GM12864 (cell line): ENCODE measurements around the gene HLCS.

Experiments used
- DNase-seq: peaks from one replicate; pipeline ENCODE4 v3.0.0-alpha.2; 2011; ENCODE audit warnings: low read depth
- H3K4me3 ChIP-seq: 2 replicates; pipeline ENCODE4 v1.5.1; 2011; ENCODE audit warnings: mild to moderate bottlenecking, low read depth, low read length, control low read depth
- CTCF ChIP-seq: IDR thresholded peaks from 2 replicates; pipeline ENCODE4 v1.5.1; 2011; ENCODE audit warnings: low read depth, mild to moderate bottlenecking, moderate library complexity, low read length, control low read depth, inconsistent platforms; ENCODE audit errors: missing control alignments

The HLCS gene

GRCh38 chr21:36845790-36846189 is 120.7 kb downstream of the HLCS start:
- TF ChIP-seq CTCF, result no peak
- H3K4me3 ChIP-seq, result no peak overlapping the region
- DNase-seq, result no peak

GRCh38 chr21:36845070-36845469 is 121.4 kb downstream of the HLCS start:
- no peak overlapping the region for H3K4me3 ChIP-seq
- DNase-seq, result no peak
- no peak for TF ChIP-seq CTCF

- H3K4me3 ChIP-seq, result no peak overlapping the region
- no peak for DNase-seq
- no peak for TF ChIP-seq CTCF
Observed at GRCh38 chr21:36841866-36842265, 124.6 kb downstream of the HLCS start.

GRCh38 chr21:36839735-36840134 is 126.7 kb downstream of the HLCS start:
- TF ChIP-seq CTCF, result no peak
- DNase-seq, result no peak
- no peak overlapping the region for H3K4me3 ChIP-seq

GRCh38 chr21:36839123-36839522 is 127.3 kb downstream of the HLCS start:
- no peak overlapping the region for H3K4me3 ChIP-seq
- DNase-seq, result no peak
- no peak for TF ChIP-seq CTCF

GRCh38 chr21:36835383-36835795 is 131.1 kb downstream of the HLCS start:
- no peak for DNase-seq
- H3K4me3 ChIP-seq, result no peak overlapping the region
- TF ChIP-seq CTCF, result no peak

GRCh38 chr21:36834192-36834591 is 132.3 kb downstream of the HLCS start:
- no peak for DNase-seq
- no peak overlapping the region for H3K4me3 ChIP-seq
- no peak for TF ChIP-seq CTCF
